ENCODE results near the gene SLX9. TPM values are rescaled to one million over a fixed set of nuclear protein-coding genes. Genes with fewer than 3 reads are reported as not detected.

Gene SLX9
- total and polyA plus RNA-seq, 5 experiments from 2014 or later, result 11.7 to 27.9 (median 13.5) TPM

DNA sequence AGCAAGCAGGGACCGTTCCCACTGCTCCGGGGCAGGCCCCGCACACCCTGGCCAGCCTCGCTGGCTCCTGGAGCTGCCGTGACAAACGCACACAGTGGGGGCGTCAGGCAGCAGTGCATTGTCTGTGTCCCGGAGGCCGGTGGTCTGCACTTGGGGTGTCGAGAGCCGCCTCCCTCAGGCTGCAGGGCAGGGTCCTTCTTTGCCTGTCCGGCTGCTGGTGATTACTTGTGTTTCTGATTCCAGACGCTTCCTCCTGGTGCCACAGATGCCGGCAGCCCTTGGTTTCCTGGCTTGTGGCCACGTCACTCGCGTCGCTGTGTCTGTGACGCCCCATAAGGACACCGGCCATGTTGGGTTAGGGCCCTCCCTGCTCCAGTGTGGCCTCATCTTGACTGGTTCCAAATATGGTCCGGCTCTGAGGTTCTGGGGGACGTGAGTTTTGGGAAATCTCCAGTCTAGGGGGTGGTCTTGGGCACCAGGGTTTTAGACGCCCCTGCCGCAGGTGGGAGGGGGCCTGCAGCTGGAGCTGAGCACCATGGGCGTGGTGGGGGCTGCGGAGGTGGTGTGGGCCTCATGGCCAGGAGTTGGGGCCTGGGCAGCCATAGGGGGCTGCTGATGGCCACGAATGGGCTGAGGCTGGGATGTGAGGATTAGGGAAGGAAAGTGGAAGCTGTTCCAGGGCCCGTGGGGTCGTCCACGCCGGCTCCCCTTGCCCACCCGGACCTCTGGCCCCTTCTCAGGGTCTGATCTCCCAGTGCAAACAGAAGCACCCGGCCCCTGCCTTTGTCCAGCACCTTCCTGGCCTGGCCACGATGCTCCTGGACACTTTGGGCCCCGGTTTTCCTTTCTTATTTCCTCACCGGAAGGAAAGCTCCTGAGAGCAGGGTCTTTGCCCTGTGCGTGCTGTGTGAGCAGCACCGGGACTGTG lies 41.0 kb downstream of the SLX9 start:
- Mint-ChIP-seq H3K4me3 (no peak overlapping the region), H3K9me3 (no peaks in the 10 kb centered on the region), H3K4me1 (peaks cover 0 to 2% (median 0%) of the 10 kb centered on the region in 4 donors), H3K27me3 (no peaks in the 10 kb centered on the region), H3K27ac (peak overlapping the region in 1 of 10 donors; percentile 28), H3K36me3 (no peaks in the 10 kb centered on the region)
- ATAC-seq (no peak), DNase-seq (peak in 1 of 10 donors; percentile 30)
- POLR2A ChIA-PET, result no interaction called here

DNA sequence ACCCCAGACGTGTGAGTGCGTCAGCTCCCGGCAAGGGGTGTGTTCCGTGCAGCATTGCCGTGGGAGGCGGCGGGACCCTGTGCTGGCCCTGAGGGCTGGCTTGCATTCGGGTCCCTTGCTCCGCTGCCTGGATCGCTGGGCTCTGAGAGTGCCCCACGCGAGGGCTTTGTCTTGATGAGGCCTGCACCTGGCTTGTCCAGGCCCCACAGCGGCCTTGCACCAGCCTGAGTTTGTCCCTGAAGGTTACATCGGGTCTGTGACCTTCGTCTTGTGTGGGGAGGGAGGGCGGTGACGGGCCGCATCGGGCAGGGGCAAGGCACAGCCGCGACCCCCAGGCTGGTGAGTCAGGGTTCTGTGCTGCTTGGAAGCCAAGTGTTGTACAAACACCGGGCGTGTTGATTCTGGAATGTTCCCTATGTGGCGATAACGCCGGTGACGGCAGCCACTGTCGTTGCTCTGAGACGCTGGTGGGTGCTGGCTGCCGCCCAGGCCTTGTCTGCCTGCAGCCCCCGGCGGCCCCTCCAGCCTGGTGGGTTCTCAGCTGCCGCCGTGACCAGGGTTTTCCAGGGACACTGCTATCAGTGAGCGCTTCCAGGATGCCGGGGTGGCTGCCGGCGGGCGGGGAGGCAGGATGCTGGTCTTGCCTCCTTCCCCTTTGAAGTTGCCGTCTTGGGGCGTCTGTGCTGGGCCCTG lies 42.9 kb downstream of the SLX9 start:
- H3K27ac Mint-ChIP-seq, result no peak overlapping the region
- H3K9me3 Mint-ChIP-seq, result no peaks in the 10 kb centered on the region
- POLR2A ChIA-PET, result no interaction called here

DNA sequence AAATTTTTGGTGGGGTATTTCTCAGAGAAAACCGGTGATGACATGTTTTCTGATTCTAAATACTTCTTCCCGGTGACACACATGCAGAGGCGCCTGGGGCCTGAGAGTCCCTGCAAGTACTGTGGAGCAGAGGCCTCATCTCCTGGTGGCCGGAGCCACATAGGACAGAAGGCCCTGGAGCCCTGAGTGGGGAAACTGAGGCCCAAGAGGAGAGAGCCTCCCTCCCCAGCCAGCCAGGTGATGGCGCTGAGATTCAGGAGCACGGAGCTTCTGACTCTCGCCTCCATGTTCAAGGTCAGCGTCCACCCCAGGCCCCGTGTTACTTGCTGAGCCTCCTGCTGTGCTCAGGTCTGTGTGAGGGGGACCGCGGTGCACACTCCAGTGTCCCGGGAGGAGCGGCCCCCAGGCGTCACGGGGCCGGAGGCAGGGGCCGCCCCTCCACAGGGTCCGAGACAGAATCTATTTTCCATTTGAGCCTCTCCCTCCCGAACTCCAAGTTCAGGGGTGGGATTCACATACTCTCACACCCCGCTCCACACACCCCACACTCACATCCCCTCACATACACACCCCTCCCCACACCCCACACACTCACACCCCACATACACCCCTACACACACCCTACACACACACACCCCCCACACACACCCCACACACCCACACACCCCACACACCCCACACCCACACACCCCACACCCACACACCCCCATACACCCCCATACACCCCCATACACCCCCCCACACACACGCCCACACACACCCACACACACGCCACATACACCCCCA lies 43.8 kb downstream of the SLX9 start:
- Mint-ChIP-seq H3K36me3 (no peaks in the 10 kb centered on the region), H3K4me1 (peaks cover 0 to 2% (median 0%) of the 10 kb centered on the region in 4 donors), H3K27ac (peak overlapping the region in 2 of 10 donors; percentile 12 to 55), H3K4me3 (no peak overlapping the region), H3K9me3 (no peaks in the 10 kb centered on the region), H3K27me3 (no peaks in the 10 kb centered on the region)
- POLR2A ChIA-PET, result no interaction called here
- DNase-seq, result peak in 1 of 10 donors; percentile 54
- no peak for ATAC-seq

More for the DNA sequence above, 42.9 kb downstream of the SLX9 start:
- ATAC-seq (no peak), DNase-seq (peak in 2 of 10 donors; percentile 1 to 46)
- Mint-ChIP-seq H3K4me1 (peaks cover 0 to 2% (median 0%) of the 10 kb centered on the region in 4 donors), H3K27me3 (no peaks in the 10 kb centered on the region), H3K36me3 (no peaks in the 10 kb centered on the region), H3K4me3 (no peak overlapping the region)

DNA sequence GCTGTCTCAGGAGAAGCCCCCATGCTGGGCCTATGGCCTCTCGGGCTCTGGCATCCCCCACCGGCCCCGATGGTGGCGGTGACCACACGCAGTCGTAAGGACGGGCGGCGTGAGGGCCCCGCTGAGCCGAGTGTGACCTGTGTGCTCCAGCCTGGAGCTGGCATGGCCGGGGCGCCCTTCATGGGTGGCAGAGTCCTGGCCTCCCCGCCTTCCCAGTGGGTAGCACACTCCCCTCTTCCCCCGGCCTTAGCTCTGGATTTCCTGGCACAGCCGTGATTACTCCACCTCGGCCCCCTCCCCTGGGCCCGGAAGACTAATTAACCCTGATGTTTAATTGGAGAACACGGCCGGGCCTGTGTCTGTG lies 44.6 kb downstream of the SLX9 start:
- ATAC-seq (no peak), DNase-seq (peak in 2 of 10 donors; percentile 2 to 38)
- H3K36me3 Mint-ChIP-seq, result no peaks in the 10 kb centered on the region
- no peak overlapping the region for H3K27ac Mint-ChIP-seq
- H3K4me3 Mint-ChIP-seq, result no peak overlapping the region
- POLR2A ChIA-PET, result no interaction called here
- no peaks in the 10 kb centered on the region for H3K27me3 Mint-ChIP-seq
- H3K4me1 Mint-ChIP-seq, result peaks cover 0 to 2% (median under 1%) of the 10 kb centered on the region in 4 donors
- no peaks in the 10 kb centered on the region for H3K9me3 Mint-ChIP-seq

DNA sequence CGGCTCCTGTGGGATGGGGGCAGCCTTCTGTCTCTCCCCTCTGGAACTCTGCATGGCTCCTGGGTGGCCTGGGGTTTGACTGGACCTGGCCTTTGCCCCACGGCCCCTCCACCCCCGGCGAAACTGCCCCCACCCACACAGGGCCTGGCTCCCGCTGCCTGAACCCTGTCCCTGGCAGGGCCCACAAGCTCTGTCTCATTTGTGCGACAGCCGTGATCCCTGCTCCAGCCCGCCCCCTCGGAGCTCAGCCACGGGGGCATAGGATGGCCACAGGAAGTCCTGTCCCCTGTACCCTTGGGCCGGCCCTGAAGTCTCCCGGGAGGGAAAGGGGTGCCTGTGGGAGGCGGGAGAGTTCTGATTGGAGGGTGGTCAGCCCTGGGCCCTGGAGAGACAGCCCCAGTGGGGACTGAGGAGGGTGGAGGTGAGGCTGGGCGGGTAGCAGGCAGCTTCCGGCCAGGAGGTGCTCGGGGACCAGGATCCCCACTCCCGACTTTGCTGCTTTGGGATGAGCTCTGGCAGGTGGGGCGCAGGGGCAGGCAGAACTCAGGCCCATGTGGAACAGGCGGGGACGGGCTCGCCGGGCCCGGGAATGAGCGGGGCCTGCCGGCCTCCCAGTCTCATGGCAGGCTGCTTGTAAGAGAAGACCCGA lies 45.1 kb downstream of the SLX9 start:
- POLR2A ChIA-PET, result interaction anchor here (1.2 kb wide), 1 partner anchor 11 kb away, joined by 4 read pairs; no protein-coding TSS in a partner anchor
- no peak overlapping the region for H3K27ac Mint-ChIP-seq
- peaks cover 0 to 6% (median under 1%) of the 10 kb centered on the region in 4 donors for H3K4me1 Mint-ChIP-seq
- no peak for ATAC-seq
- peak in 2 of 10 donors; percentile 5 to 57 for DNase-seq
- H3K27me3 Mint-ChIP-seq, result no peaks in the 10 kb centered on the region
- H3K9me3 Mint-ChIP-seq, result no peaks in the 10 kb centered on the region
- no peak overlapping the region for H3K4me3 Mint-ChIP-seq
- H3K36me3 Mint-ChIP-seq, result no peaks in the 10 kb centered on the region

DNA sequence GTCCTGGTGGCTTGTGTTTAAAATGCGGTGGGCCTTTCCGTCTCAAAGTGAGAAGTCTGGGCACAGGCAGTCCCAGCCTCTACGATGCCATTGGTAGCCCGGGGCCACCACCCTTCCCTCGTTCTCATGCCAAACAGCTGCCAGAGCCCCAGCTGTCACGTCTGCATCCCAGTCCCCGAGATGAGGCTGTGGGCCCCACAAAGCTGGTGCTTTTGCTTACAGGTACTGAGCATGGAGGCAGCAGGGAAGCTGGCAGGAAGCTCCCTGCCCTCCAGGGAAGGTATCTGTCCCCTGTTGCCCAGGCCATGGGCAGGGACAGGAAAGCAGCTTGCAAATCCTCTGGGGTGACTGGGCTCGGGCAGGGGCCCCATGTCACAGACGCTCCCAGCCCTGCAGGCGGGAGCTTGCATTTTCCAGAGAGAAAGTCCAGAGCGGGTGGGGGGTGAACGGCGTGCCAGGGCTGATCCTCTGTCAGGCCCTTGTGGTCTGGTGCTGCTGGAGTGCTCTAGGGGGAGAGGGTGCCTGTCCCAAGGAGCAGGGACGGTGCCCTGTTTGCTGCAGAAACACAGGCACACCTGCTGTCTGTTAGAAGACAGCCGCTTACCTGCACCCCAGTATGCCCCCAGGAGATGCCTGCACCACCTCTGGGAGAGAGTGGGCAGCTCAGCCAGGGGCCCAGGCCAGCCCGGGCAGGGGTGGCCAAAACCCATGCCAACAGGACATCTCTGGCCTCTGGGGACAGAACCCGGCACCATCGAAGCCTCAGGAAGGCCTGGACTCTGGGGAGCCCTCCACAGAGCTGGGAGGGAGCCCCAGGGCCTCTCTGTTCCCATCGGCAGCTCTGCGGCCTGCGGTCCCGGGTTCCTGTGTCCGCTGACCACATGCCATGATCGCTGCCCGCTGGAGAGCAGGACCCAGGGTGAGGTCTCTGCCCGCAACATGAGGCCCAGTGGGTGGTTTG lies 45.9 kb downstream of the SLX9 start:
- Mint-ChIP-seq H3K27ac (no peak overlapping the region), H3K4me1 (peaks cover 0 to 6% (median under 1%) of the 10 kb centered on the region in 4 donors), H3K4me3 (no peak overlapping the region), H3K36me3 (no peaks in the 10 kb centered on the region), H3K9me3 (no peaks in the 10 kb centered on the region), H3K27me3 (no peaks in the 10 kb centered on the region)
- no peak for ATAC-seq
- POLR2A ChIA-PET, result interaction anchor here (1.2 kb wide), 1 partner anchor 10 kb away, joined by 4 read pairs; no protein-coding TSS in a partner anchor
- peak in 2 of 10 donors; percentile 5 to 50 for DNase-seq

DNA sequence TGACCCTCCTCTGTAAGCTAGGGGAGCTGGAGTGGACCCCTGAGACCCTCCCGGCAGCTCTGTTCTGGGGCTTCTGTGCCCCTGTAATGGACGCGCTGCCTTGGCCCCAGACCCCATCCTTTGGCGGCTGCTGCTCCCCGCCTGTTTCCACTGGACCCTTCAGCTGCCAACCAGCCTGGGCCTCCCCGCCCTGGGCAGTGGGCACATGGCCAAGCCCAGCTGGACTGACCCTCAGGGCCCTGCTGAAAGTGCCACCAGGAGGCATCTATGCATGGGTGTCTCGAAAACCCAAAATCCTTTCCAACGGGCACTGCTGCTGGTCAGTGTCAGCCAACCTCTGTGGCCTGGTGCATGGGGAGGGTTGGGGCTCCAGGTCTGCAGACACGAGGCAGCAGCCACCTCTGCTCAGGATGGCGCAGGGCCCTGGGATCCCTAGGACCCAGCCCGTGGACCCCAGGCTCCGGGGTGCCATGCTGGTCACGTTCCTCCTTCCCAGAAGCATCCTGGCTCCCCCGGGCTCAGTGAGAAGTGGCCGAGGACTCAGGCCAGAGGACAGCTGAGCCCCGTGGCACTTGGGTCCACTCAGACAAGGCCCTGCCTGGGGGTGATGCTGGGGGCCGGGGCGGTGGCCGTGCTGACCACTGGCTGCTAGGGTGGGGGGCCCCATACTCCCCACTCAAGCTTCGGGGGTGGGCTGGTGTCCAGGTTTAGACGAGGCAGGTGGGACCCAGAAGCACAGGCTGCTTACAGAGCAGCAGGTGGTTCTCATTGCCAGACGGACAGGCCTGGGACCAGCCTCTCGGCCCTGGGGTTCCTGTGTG lies 46.9 kb downstream of the SLX9 start:
- Mint-ChIP-seq H3K27ac (peak overlapping the region in 1 of 10 donors; percentile 62), H3K36me3 (no peaks in the 10 kb centered on the region), H3K27me3 (no peaks in the 10 kb centered on the region), H3K4me1 (peaks cover 0 to 6% (median 0%) of the 10 kb centered on the region in 4 donors), H3K9me3 (no peaks in the 10 kb centered on the region), H3K4me3 (no peak overlapping the region)
- DNase-seq, result peak in 2 of 10 donors; percentile 3 to 54
- ATAC-seq, result no peak
- POLR2A ChIA-PET, result no interaction called here

DNA sequence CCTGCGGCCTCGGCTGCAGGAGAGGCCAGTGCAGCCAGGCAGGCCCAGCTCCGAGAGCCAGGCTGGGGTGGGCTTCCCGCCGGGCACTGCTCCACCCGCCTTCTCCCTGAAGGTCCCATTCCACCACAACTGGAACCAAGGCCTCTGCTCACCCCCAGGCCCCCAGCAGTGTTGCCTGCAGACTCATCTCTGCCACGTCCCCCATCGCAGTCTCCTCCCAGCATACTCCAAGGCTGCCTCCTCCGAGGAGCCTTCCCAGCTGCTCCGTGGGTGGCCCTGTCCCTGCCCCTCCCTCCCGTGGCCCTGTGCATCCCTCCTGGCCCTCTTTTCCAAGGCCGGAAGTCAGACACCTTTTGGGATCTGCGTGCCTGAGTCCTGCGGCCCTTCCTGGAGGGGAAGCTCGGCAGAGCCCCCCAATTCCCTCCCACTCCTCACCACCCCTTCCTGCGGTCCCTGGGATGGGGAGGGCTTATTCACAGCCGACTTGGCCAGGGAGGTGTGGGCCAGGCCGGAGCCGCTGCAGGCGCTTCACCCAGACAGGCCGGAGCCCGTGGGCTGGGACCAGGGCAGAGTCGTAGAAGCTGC lies 47.6 kb downstream of the SLX9 start:
- Mint-ChIP-seq H3K27me3 (no peaks in the 10 kb centered on the region), H3K9me3 (no peaks in the 10 kb centered on the region), H3K4me1 (peaks cover 0 to 6% (median 0%) of the 10 kb centered on the region in 4 donors), H3K27ac (no peak overlapping the region), H3K36me3 (no peaks in the 10 kb centered on the region), H3K4me3 (no peak overlapping the region)
- ATAC-seq, result no peak
- DNase-seq, result peak in 2 of 10 donors; percentile 3 to 35
- POLR2A ChIA-PET, result no interaction called here

DNA sequence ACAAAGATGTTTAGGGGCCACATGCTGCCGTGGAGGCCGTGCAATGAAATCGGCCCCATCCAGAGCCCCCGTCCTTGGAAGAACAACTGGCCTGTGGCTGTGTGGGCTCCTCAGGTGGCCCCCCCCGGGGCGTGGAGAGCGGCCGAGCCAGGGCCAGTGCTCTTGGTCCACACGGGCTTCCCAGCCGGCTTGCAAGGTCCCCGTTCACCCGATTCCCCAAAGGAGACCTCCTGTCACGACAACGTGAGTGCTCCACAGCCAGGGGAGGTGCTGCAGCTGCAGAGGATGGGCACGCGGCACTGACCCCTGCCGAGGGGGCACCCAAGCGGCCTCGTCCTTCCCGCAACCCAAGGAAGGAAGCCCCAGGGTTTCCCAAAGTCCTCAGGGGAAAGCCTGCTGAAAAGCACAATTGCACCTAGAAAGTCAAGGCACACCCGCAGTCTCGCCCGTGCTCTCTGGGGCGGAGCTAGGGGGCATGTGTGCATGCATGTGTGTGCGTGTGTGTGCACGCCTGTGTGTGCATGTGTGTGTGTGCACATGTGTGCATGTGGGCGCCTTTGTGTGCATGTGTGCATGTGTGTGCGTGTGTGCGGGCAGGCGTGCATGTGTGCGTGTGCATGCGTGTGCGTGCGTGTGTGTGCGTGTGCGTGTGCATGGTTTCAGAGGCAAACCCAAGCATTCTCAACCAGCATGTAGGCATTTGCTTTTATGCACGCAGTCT lies 48.2 kb downstream of the SLX9 start:
- DNase-seq (peak in 1 of 10 donors; percentile 61), ATAC-seq (no peak)
- POLR2A ChIA-PET, result no interaction called here
- no peak overlapping the region for H3K4me3 Mint-ChIP-seq
- peak overlapping the region in 1 of 10 donors; percentile 75 for H3K27ac Mint-ChIP-seq
- no peaks in the 10 kb centered on the region for H3K36me3 Mint-ChIP-seq
- H3K9me3 Mint-ChIP-seq, result no peaks in the 10 kb centered on the region
- peaks cover 0 to 6% (median 0%) of the 10 kb centered on the region in 4 donors for H3K4me1 Mint-ChIP-seq
- H3K27me3 Mint-ChIP-seq, result no peaks in the 10 kb centered on the region

Measured in naive thymus-derived CD8-positive, alpha-beta T cell (primary cell).